H4 (cell line): ENCODE results near the gene ST3GAL4. TPM values are rescaled to one million over a fixed set of nuclear protein-coding genes. Genes with fewer than 3 reads are reported as not detected.
"Not testable (repeated sequence)": the region's sequence is repeated elsewhere in the genome, so short reads cannot be mapped to it uniquely, and the experiment has no call there.

Experiments used
- DNase-seq: peaks from one replicate; pipeline ENCODE4 v3.0.0-alpha.2; 2015; ENCODE audit warnings: low spot score
- total RNA-seq: library from RNA; depleted of rRNA; stranded (reverse); fragments of >200 nt; shearing (Covaris generic); gene quantifications from 2 replicates; pipeline ENCODE4 v1.2.3, GENCODE V29; 2014

ST3GAL4 gene
- total RNA-seq, 1 experiment from 2014 or later: 55.9 TPM

DNA sequence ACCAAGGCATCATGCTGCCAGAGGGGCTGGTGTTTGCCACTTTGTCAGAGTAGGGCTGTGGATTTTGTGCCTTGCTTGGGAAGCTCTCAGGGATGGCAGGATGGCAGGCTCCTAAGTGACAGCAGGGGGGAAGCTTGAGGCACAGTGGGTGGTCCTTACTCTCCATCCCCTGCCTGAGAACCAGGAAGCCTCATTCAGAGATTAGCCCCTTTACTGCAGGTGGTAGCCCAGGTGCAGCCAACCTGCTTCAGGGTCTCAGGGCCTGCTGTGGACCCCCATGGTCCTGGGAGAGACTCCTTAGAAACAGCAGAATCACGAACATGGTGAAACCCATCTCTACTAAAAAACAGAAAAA is 8.9 kb upstream of the ST3GAL4 start:
- no peak for DNase-seq

GRCh38 chr11:126346946-126347345 is 8.5 kb upstream of the ST3GAL4 start:
- DNase-seq: not testable (repeated sequence)

GRCh38 chr11:126347751-126348668 is 7.5 kb upstream of the ST3GAL4 start:
- no peak for DNase-seq

- DNase-seq: no peak
These were observed 6.5 kb upstream of the ST3GAL4 start for GRCh38 chr11:126348806-126349582.

DNA sequence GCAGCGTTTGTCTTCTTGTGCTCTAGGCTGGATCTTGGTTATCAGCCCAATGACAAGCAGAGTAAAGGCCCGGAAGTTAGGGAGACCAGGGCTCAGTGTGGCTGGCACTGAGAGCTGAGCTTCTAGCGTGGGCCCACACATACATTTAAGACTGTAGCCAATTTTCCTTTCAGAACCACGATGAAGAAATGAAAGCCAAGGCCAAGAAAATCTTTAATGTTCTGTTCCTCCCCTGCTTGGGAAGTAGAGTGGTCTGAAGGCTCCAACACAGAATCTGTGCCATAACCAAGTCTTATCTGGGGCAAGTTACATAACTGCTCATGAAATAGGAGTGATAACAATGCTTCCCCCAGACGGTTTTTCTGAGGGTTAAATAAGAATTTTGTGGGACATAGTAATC is 4.7 kb upstream of the ST3GAL4 start:
- no peak for DNase-seq

DNA sequence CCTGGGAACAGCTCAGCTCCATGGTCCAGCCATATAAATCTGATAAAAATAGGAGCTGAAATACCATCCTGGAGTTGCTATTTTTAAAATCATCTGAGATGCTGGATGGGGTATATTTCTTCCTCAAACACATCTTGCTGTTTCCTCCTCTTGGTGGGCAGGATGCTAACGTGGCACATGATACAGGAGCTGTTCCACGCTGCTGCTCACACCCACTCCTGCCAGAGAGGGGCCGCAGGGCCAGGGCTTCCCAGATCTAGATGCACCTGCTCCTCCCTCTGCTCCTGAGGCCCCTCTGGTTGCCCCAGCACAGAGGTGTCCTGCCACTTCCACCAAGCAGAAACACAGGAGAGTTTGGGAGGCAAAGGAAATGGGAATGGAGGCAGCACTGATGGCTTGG is 3.3 kb upstream of the ST3GAL4 start:
- DNase-seq: no peak

GRCh38 chr11:126352934-126353801 is 2.3 kb upstream of the ST3GAL4 start:
- DNase-seq: peak; percentile 86

GRCh38 chr11:126354631-126355323 is 709 bp upstream of the ST3GAL4 start:
- no peak for DNase-seq

DNA sequence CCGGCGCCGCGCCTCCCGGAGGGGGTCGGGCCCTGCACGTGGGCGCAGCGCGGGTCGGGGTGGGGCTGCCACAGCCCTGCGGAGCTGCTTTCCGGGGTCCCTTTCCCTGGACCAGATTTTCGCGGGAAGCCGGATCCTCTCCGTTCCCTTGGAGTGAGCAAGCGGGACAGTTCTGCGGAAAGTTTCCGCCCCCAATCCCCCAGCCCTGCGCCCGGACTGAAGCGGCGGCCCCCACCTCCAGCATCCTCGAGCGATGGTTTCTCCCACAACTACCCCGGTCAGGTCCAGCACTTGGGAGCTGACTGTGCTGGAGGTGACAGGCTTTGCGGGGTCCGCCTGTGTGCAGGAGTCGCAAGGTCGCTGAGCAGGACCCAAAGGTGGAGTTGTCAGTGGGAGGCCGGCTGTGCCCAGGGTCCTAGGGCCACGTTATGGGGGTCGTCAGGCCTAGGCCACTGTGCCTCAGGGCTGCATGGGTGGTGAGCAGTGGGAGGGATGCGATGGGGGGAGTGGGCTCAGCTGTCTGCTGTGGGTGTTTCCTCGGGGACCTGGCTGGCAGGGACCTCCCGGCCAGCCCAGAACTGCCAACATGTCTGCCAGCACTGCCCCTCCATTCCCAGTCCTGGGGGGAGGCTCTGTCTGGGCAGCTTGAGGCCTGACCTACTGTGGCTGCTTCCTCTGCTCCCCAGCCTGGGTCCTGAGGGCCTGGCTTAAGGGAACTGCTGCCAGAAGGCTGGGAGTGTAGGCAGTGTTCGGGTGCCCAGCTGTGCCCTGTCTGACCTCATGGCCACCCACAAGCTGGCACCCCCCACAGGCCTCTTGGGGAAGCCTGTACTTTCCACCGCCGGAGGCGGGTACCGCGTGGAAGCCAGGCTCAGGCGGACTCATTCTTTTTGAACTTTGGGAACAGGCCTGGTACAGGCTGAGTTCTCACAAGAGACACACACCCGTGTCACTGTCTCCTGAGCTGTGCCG is 726 bp downstream of the ST3GAL4 start:
- no peak for DNase-seq

DNA sequence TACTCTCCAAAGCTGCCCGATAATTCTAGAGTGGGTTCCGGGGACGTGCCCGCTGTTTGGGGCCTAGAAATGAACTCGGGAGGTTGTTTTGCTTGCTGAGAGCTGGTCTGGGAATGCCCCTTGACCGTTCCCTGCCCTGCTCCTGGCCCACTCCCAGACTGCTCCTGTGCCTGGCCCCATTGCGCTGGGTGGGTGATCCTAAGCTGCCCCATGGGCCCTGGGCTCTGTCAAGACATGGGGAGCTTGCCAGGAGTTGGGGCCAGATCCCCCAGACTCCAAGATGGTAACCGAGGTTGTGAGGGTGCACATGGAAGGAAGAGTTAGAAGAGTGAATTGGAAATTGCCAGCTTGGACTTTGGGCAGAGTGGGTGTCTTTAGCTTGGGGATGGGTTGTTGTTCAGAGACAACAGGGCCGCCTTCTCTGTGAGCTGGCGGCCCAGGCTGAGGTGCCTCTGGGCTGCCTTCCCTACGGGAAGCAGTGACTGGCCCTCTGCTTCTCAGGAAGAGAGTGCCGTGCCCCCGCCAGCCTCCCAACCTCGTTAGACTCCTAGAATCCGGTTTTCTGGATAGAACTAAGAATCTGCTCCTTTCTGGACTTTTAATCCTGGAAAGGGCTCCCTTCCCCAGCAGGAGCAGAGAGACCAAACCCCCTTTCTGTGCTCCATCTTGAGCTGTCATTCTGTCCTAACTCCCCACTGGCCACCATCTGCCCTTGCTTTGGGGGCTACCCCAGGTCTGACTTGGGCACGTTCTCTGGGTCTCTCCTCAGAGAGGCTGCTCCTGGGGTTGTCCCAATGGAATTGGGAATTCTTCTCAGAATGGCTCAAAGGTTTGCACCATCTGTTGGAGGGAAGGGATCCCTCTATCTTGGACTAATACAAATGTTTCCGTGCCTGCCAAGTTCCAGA is 1.8 kb downstream of the ST3GAL4 start:
- DNase-seq: no peak

GRCh38 chr11:126357969-126358762 is 2.7 kb downstream of the ST3GAL4 start:
- no peak for DNase-seq

- DNase-seq: no peak
These were observed 3.3 kb downstream of the ST3GAL4 start for GRCh38 chr11:126358763-126359160.

DNA sequence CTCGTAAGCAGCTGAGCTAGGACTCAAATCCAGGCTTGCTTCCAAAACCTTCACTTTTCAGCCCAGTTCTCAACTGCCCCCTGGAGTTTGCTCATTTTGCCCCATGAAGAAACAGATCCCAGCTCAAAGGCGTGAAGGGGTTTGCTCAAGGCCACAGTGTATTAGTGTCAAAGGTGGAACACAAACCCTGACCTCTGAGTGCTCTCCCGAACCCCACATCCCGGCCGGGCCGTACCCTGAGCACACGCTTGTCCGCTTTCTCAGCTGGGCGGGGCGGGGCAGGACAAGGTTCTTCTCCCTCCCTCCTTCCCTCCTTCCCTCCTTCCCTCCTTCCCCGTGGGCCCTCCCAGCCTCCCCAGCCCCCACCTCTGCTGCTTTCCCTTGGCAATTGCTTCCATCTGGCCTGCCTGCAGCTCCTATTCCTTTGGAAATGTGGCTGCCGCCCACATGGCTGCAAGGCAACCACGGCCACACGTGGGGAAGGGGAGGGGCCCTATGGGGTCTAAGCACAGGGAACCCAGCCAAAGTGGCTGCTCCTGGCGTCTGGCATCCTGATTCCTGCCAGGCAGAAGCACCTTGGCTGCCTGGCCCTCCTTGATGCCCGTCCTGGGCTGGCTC is 4.1 kb downstream of the ST3GAL4 start:
- peak; percentile 92 for DNase-seq

- no peak for DNase-seq
These were observed 4.6 kb downstream of the ST3GAL4 start for GRCh38 chr11:126360049-126360446.

- no peak for DNase-seq
These were observed 5.9 kb downstream of the ST3GAL4 start for GRCh38 chr11:126361400-126361799.

DNA sequence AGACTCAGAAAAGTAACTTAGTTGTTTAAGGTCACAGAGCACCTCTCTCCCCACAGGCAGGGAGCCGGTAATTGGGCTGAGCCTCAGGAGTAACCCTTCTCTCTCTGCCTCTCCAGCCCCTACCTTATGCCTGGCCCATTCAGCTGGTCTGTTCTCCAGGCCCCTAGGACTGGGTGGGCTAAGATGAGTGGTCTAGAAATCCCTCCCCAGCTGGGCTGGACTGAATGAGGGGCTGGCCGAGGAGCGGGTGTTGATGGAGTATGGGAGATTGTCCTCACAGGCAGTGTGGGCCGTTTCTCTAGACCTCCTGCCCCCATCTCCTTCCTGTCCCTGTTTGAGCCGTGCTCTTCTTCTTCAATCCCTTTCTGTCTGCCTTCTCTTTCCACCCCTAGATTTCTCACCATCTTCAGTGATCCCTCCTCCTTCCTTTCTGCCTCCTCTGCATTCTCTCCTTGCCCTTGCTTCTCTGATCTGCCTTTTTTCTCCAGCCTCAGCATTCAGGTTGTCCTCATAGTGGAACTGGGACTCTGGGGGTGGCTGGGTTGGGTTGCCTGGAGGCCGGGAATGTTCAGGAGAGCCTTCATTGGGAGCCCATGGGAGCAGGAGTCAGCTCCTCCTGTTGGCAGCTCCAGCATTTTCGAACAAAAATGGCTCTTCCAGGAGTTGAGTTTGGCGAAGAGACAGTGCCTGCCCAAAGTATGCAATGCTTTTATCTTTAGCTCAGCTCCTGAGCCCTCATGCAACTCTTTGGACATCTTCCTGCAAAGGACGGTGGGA is 7.6 kb downstream of the ST3GAL4 start:
- DNase-seq: no peak

GRCh38 chr11:126363706-126364248 is 8.3 kb downstream of the ST3GAL4 start:
- DNase-seq: no peak
